Left lung (tissue), 10 donors: ENCODE results near the gene NOP14. TPM values are rescaled to one million over a fixed set of nuclear protein-coding genes. Genes with fewer than 3 reads are reported as not detected.

Experiments used
- ATAC-seq: fragments of 200-7000 bp; cut with Tn5 transposase; one replicate; pipeline ENCODE4 v1.9.1; 2020; ENCODE audit warnings: moderate library complexity
- DNase-seq, 4 donors: peaks; one replicate each; pipeline ENCODE4 v3.0.0-alpha.2; 2013 to 2020
- H3K27ac ChIP-seq, 2 donors: fragments of 200-600 bp; sonication (generic) in 1 of 2; one replicate each; pipeline versions ENCODE4 v1.5.0 to v1.8.0; 2020 to 2021
- H3K27me3 ChIP-seq, 2 donors: fragments of 200-600 bp; sonication (generic) in 1 of 2; one replicate each; pipeline versions ENCODE4 v1.5.0 to v1.8.0; 2020 to 2021
- H3K36me3 ChIP-seq, 2 donors: fragments of 200-600 bp; sonication (generic) in 1 of 2; one replicate each; pipeline versions ENCODE4 v1.5.0 to v1.8.0; 2020 to 2021
- H3K4me1 ChIP-seq, 2 donors: fragments of 200-600 bp; one replicate each; pipeline ENCODE4 v1.8.0; 2021
- H3K4me3 ChIP-seq, 2 donors: fragments of 200-600 bp; sonication (generic) in 1 of 2; one replicate each; pipeline versions ENCODE4 v1.5.0 to v1.8.0; 2020 to 2021; ENCODE audit warnings: mild to moderate bottlenecking in 1 of 2
- H3K9me3 ChIP-seq, 2 donors: fragments of 200-600 bp; sonication (generic) in 1 of 2; one replicate each; pipeline versions ENCODE4 v1.5.0 to v1.8.0; 2020 to 2021
- intact Hi-C, 2 donors: fragments of 100-400 bp; cut with DNase I; formaldehyde crosslinking; loops; one replicate each; pipeline versions ENCODE4 v1.11.2 to v1.14.2; 2022
- polyA plus RNA-seq, 6 donors: library from polyadenylated mRNA; unstranded; fragments of 120-200 nt; gene quantifications; one replicate each; pipeline ENCODE4 v1.2.1, GENCODE V29; 2013; ENCODE audit not compliant: insufficient read length in 6 of 6
- total RNA-seq, 2 donors: library from RNA; stranded (reverse); fragmentation: NEBNext Ultra II Directional; extraction: Animal tissue kit (Norgen Biotek cat#: 25700); gene quantifications; one replicate each; pipeline ENCODE4 v1.2.1, GENCODE V29; 2021
- TF ChIP-seq, protein P1 (sequence below), 2 donors: fragments of 200-600 bp; sonication (generic) in 1 of 2; IDR thresholded peaks; one replicate each; pipeline versions ENCODE4 v1.5.0 to v1.8.0; 2021; ENCODE audit warnings: antibody characterized with exemption in 2 of 2
- donor health status: DM: no; HTN: yes; CAD: no.
- donor health status: DM: no; HTN: no; CAD: no.

The NOP14 gene
- total and polyA plus RNA-seq, 8 donors: 20.4 to 33.0 (median 27.1) TPM

DNA sequence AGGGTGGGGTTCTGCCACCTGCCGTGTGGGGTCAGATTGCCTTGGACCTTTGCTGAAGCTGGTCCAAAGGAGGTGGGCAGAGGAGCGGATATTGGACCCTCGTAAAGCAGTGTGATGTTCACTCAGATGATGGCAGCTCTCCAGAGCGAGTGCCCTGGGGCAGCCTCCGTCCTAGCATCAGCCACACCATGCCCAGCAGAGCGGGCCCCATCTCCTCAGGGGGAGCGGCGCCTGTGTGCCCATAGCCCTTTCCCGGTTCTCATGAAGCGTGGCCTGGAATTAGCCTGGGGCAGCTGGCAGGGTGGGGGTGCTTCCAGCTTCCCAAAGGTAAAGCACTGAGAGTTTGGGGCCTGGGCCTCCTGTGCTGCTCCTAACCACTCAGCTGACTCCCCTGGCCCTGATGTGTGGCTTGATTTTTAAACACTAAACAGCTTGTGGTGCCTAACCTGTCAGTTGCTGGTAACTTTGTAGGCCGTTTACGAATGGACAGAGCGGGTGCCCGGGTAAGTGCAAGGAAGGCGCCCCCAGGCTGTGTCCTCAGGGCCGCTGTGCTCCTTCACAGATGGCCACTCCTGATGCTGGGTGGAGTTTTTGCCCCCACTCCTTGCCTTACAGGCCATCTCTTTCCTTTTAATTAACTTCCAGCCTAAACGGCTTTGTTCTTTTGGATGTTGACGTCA lies 36.0 kb downstream of the NOP14 start:
- intact Hi-C loops: no loop called here
- H3K9me3 ChIP-seq: no peaks in the 10 kb centered on the region
- peak in 1 of 4 donors; percentile 16 for DNase-seq
- no peak overlapping the region for H3K27ac ChIP-seq
- H3K27me3 ChIP-seq: no peaks in the 10 kb centered on the region
- no peak overlapping the region for H3K4me3 ChIP-seq
- H3K4me1 ChIP-seq: peaks cover 29 to 52% of the 10 kb centered on the region in 2 donors
- ATAC-seq: no peak
- TF ChIP-seq, protein P1, sequence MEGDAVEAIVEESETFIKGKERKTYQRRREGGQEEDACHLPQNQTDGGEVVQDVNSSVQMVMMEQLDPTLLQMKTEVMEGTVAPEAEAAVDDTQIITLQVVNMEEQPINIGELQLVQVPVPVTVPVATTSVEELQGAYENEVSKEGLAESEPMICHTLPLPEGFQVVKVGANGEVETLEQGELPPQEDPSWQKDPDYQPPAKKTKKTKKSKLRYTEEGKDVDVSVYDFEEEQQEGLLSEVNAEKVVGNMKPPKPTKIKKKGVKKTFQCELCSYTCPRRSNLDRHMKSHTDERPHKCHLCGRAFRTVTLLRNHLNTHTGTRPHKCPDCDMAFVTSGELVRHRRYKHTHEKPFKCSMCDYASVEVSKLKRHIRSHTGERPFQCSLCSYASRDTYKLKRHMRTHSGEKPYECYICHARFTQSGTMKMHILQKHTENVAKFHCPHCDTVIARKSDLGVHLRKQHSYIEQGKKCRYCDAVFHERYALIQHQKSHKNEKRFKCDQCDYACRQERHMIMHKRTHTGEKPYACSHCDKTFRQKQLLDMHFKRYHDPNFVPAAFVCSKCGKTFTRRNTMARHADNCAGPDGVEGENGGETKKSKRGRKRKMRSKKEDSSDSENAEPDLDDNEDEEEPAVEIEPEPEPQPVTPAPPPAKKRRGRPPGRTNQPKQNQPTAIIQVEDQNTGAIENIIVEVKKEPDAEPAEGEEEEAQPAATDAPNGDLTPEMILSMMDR (IDR thresholded peaks at IDR 0.05): no peak
- H3K36me3 ChIP-seq: peaks cover 0 to 98% of the 10 kb centered on the region in 2 donors

DNA sequence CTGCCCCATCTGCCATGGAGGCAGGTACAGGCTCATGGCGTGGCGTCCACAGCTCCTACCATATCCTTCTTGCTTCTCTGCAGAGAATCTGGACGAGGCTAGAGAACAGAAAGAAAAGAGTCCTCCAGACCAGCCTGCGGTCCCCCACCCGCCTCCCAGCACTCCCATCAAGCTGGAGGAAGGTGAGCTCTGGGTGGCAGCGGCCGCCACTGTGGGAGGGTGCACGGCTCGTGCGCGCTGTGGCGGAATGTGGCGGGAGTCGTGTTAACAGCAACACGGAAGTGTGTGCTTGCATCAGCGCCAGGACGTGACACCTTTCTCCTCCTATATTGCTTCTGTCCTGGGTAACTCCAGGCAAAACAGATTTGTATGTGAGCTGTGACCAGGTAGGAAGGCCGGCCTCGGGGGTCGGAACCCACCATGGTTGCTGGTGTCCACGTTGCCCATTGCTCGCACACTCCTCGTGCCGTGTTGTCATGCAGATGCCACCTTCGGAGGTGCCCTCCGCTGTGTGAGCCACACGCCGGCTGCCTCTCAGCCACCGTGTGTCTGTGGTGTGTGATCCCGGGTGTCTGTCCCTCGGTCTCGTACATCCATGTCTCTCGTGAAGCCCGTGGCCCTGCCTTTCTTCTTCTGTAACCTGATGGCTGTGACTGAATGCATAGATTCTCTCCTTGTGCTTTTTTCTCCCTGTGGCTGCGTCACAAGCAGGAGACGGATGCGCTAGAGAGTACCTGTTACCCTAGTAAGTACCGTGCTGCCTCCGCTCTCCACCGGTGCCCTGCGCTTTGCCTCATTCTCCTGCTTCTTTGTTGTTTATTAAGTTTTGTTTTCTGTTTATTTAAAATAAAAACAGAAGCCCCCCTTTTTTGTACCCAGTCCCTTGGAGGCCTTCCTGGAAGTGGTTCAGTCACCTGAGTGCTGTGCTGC lies 37.0 kb downstream of the NOP14 start:
- no peak overlapping the region for H3K27ac ChIP-seq
- TF ChIP-seq, protein P1 (IDR thresholded peaks at IDR 0.05): no peak
- no peak overlapping the region for H3K4me3 ChIP-seq
- DNase-seq (no peak), ATAC-seq (no peak)
- H3K36me3 ChIP-seq: peaks cover 0 to 91% of the 10 kb centered on the region in 2 donors
- intact Hi-C loops: no loop called here
- H3K4me1 ChIP-seq: peaks cover 19 to 44% of the 10 kb centered on the region in 2 donors
- H3K27me3 ChIP-seq: no peaks in the 10 kb centered on the region
- no peaks in the 10 kb centered on the region for H3K9me3 ChIP-seq

DNA sequence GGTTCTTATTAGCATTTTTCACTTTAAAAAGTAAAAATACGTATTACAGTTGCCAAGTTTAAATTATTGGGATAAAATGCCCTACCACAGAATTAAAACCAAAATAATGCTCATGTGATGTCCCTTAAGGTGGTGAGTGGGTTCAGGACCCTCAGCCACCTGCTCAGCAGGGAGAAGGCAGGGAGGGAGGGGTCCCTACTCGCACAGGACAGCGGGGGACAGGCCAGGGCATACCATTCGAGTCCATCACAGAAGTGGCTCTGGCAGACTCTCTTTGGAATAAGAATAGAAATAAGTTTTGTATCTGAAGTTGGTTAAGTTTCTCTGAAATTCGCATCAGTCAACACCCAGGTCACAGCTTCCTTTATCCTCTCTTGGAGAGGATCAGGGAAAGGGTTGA lies 37.7 kb downstream of the NOP14 start:
- H3K4me1 ChIP-seq: peaks cover 17 to 37% of the 10 kb centered on the region in 2 donors
- TF ChIP-seq, protein P1 (IDR thresholded peaks at IDR 0.05): no peak
- intact Hi-C loops: no loop called here
- ATAC-seq (no peak), DNase-seq (no peak)
- no peaks in the 10 kb centered on the region for H3K9me3 ChIP-seq
- peaks cover 0 to 84% of the 10 kb centered on the region in 2 donors for H3K36me3 ChIP-seq
- no peak overlapping the region for H3K27ac ChIP-seq
- H3K4me3 ChIP-seq: no peak overlapping the region
- H3K27me3 ChIP-seq: no peaks in the 10 kb centered on the region

DNA sequence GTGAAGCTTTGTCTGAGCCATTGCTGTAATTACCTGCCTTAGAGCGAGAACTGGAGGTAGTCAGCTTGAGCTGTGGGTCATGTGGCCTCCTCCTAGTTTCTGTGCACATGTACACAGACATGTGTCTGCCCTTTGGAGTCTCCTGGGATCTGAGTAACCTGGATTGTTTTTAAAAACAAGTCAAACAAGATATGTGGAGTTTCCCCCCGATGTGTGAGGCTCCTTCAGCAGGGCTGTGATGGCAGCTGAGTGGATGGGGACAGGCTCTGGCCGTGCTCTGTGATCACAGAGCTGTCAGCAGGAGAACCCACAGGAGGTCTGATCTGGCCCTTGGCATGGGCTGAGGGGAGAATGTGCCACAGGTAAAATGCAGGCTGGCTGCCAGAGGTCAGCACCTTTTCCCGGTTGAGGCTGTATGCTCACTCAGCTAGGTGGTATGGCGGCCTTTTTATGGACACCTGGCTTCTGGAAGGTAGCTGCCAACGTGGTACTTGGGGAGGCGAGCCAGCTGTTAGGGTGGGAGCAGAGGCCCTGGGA lies 38.4 kb downstream of the NOP14 start:
- Histone ChIP-seq H3K27ac (peak overlapping the region in 1 of 2 donors; percentile 1), H3K27me3 (no peaks in the 10 kb centered on the region), H3K36me3 (peaks cover 0 to 77% of the 10 kb centered on the region in 2 donors), H3K9me3 (no peaks in the 10 kb centered on the region), H3K4me3 (no peak overlapping the region), H3K4me1 (peaks cover 13 to 32% of the 10 kb centered on the region in 2 donors)
- DNase-seq (peak in 1 of 4 donors; percentile 27), ATAC-seq (peak; percentile 28)
- intact Hi-C loops: no loop called here
- TF ChIP-seq, protein P1 (IDR thresholded peaks at IDR 0.05): no peak

DNA sequence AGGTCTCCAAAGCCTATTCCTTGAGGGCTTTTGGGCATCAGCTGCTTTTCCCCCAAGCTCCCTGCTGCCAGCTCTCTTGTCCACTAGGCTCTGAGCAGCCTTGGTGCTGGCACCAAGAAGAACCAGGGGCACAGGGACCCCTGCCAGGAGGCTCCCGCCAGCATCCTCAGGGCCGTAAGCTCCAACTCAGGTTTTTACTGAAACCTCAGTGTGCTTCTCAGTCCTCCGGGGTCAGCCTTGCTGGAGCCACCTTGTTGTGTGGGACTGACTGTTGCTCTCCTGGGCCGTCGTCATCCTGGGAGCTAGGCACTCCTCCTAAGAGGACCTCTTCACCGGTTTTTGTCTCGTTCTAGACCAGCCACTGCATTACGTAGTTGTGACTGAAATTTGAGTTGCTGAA lies 38.9 kb downstream of the NOP14 start:
- peak; percentile 62 for ATAC-seq
- H3K4me3 ChIP-seq: no peak overlapping the region
- peak in 1 of 4 donors; percentile 31 for DNase-seq
- peaks cover 12 to 28% of the 10 kb centered on the region in 2 donors for H3K4me1 ChIP-seq
- H3K27ac ChIP-seq: peak overlapping the region in 1 of 2 donors; percentile 1
- no peaks in the 10 kb centered on the region for H3K9me3 ChIP-seq
- H3K27me3 ChIP-seq: no peaks in the 10 kb centered on the region
- H3K36me3 ChIP-seq: peaks cover 0 to 72% of the 10 kb centered on the region in 2 donors
- TF ChIP-seq, protein P1 (IDR thresholded peaks at IDR 0.05): no peak
- intact Hi-C loops: no loop called here
